HEK293 (cell line): ENCODE measurements around the gene LIX1L.

ENCODE experiments used
- GLIS1 ChIP-seq: fragments of 450-650 bp; formaldehyde crosslinking; IDR thresholded peaks from 2 replicates; pipeline ENCODE4 v1.5.1; 2016; ENCODE audit warnings: missing biosample characterization, missing genetic modification characterization
- GLIS2 ChIP-seq: fragments of 450-650 bp; formaldehyde crosslinking; IDR thresholded peaks from 2 replicates; pipeline ENCODE4 v1.5.1; 2016; ENCODE audit warnings: missing biosample characterization, missing genetic modification characterization
- HOXD13 ChIP-seq: sonication (generic); formaldehyde crosslinking; IDR thresholded peaks from 2 replicates; pipeline ENCODE4 v1.8.0; 2022; ENCODE audit warnings: missing genetic modification reagents, borderline replicate concordance
- IKZF3 ChIP-seq: fragments of 450-650 bp; IDR thresholded peaks from 2 replicates; pipeline ENCODE4 v1.5.0; 2018; ENCODE audit warnings: missing biosample characterization, mild to moderate bottlenecking, missing genetic modification characterization, moderate library complexity
- KLF9 ChIP-seq: fragments of 450-650 bp; formaldehyde crosslinking; IDR thresholded peaks from 2 replicates; pipeline ENCODE4 v1.5.1; 2016; ENCODE audit warnings: missing biosample characterization, missing genetic modification characterization, low read depth
- MEIS1 ChIP-seq: sonication (generic); formaldehyde crosslinking; IDR thresholded peaks from 2 replicates; pipeline ENCODE4 v1.8.1; 2022; ENCODE audit warnings: missing genetic modification reagents, mild to moderate bottlenecking, borderline replicate concordance
- MZF1 ChIP-seq: fragments of 450-650 bp; formaldehyde crosslinking; IDR thresholded peaks from 2 replicates; pipeline ENCODE4 v1.5.1; 2017; ENCODE audit warnings: missing biosample characterization, missing genetic modification characterization, borderline replicate concordance
- PRDM4 ChIP-seq: fragments of 450-650 bp; formaldehyde crosslinking; IDR thresholded peaks from 2 replicates; pipeline ENCODE4 v1.5.1; 2017; ENCODE audit warnings: missing biosample characterization, missing genetic modification characterization
- SALL2 ChIP-seq: fragments of 450-650 bp; formaldehyde crosslinking; IDR thresholded peaks from 2 replicates; pipeline ENCODE4 v1.5.0; 2017; ENCODE audit warnings: missing biosample characterization, mild to moderate bottlenecking, missing genetic modification characterization, borderline replicate concordance
- SP7 ChIP-seq: fragments of 450-650 bp; formaldehyde crosslinking; IDR thresholded peaks from 2 replicates; pipeline ENCODE4 v1.5.1; 2016; ENCODE audit warnings: missing biosample characterization, missing genetic modification characterization
- TSHZ1 ChIP-seq: fragments of 450-650 bp; formaldehyde crosslinking; IDR thresholded peaks from 2 replicates; pipeline ENCODE4 v1.5.1; 2016; ENCODE audit warnings: missing biosample characterization, missing genetic modification characterization, borderline replicate concordance
- ZNF121 ChIP-seq: fragments of 450-650 bp; formaldehyde crosslinking; IDR thresholded peaks from 2 replicates; pipeline ENCODE4 v1.5.1; 2016; ENCODE audit warnings: missing biosample characterization, missing genetic modification characterization
- ZNF184 ChIP-seq: fragments of 450-650 bp; IDR thresholded peaks from 2 replicates; pipeline ENCODE4 v1.5.1; 2018; ENCODE audit warnings: missing biosample characterization, mild to moderate bottlenecking, missing genetic modification characterization
- ZNF223 ChIP-seq: fragments of 450-650 bp; formaldehyde crosslinking; IDR thresholded peaks from 2 replicates; pipeline ENCODE4 v1.5.1; 2016; ENCODE audit warnings: missing biosample characterization, missing genetic modification characterization
- ZNF280C ChIP-seq: fragments of 450-650 bp; formaldehyde crosslinking; IDR thresholded peaks from 2 replicates; pipeline ENCODE4 v1.5.1; 2016; ENCODE audit warnings: missing biosample characterization, missing genetic modification characterization
- ZNF302 ChIP-seq: fragments of 450-650 bp; formaldehyde crosslinking; IDR thresholded peaks from 2 replicates; pipeline ENCODE4 v1.5.1; 2016; ENCODE audit warnings: missing biosample characterization, missing genetic modification characterization, low read depth
- ZNF391 ChIP-seq: fragments of 450-650 bp; formaldehyde crosslinking; IDR thresholded peaks from 2 replicates; pipeline ENCODE4 v1.5.1; 2016; ENCODE audit warnings: low read depth, missing biosample characterization, missing genetic modification characterization, borderline replicate concordance
- ZNF426 ChIP-seq: fragments of 450-650 bp; formaldehyde crosslinking; IDR thresholded peaks from 2 replicates; pipeline ENCODE4 v1.5.1; 2017; ENCODE audit warnings: missing biosample characterization, missing genetic modification characterization, mild to moderate bottlenecking, inconsistent platforms, moderate library complexity
- ZNF433 ChIP-seq: fragments of 450-650 bp; formaldehyde crosslinking; IDR thresholded peaks from 2 replicates; pipeline ENCODE4 v1.5.1; 2016; ENCODE audit warnings: missing biosample characterization, missing genetic modification characterization, low read depth
- ZNF449 ChIP-seq: fragments of 450-650 bp; formaldehyde crosslinking; IDR thresholded peaks from 2 replicates; pipeline ENCODE4 v1.5.1; 2017; ENCODE audit warnings: missing biosample characterization, mild to moderate bottlenecking, missing genetic modification characterization, moderate library complexity
- ZNF501 ChIP-seq: fragments of 450-650 bp; formaldehyde crosslinking; IDR thresholded peaks from 2 replicates; pipeline ENCODE4 v1.5.1; 2016; ENCODE audit warnings: missing biosample characterization, missing genetic modification characterization
- ZNF514 ChIP-seq: fragments of 450-650 bp; formaldehyde crosslinking; IDR thresholded peaks from 2 replicates; pipeline ENCODE4 v1.5.1; 2016; ENCODE audit warnings: missing biosample characterization, missing genetic modification characterization
- ZNF571 ChIP-seq: fragments of 450-650 bp; formaldehyde crosslinking; IDR thresholded peaks from 2 replicates; pipeline ENCODE4 v1.5.0; 2017; ENCODE audit warnings: missing biosample characterization, missing genetic modification characterization
- ZNF585B ChIP-seq: fragments of 450-650 bp; formaldehyde crosslinking; IDR thresholded peaks from 2 replicates; pipeline ENCODE4 v1.5.1; 2016; ENCODE audit warnings: missing biosample characterization, missing genetic modification characterization
- ZNF660 ChIP-seq: fragments of 450-650 bp; IDR thresholded peaks from 2 replicates; pipeline ENCODE4 v1.5.1; 2018; ENCODE audit warnings: missing biosample characterization, mild to moderate bottlenecking, missing genetic modification characterization
- ZNF664 ChIP-seq: fragments of 450-650 bp; formaldehyde crosslinking; IDR thresholded peaks from 2 replicates; pipeline ENCODE4 v1.5.1; 2016; ENCODE audit warnings: missing biosample characterization, missing genetic modification characterization
- ZNF785 ChIP-seq: fragments of 450-650 bp; formaldehyde crosslinking; IDR thresholded peaks from 2 replicates; pipeline ENCODE4 v1.5.1; 2016; ENCODE audit warnings: missing biosample characterization, missing genetic modification characterization
- ZNF843 ChIP-seq: fragments of 450-650 bp; formaldehyde crosslinking; IDR thresholded peaks from 2 replicates; pipeline ENCODE4 v1.5.1; 2016; ENCODE audit warnings: missing biosample characterization, missing genetic modification characterization
- ZSCAN5A ChIP-seq: fragments of 450-650 bp; formaldehyde crosslinking; IDR thresholded peaks from 2 replicates; pipeline ENCODE4 v1.5.1; 2016; ENCODE audit warnings: missing biosample characterization, missing genetic modification characterization

Gene LIX1L

GRCh38 chr1:145918144-145918991 lies 39.4 kb downstream of the LIX1L start, which contains the start of gene PEX11B (continued):
- no peak for TF ChIP-seq ZNF426 (tag by site-specific recombination)
- TF ChIP-seq TSHZ1 = no peak
- TF ChIP-seq ZNF302 (tag by site-specific recombination) = no peak
- TF ChIP-seq ZNF571 (tag by site-specific recombination) = no peak
- no peak for TF ChIP-seq MEIS1 (CRISPR knock-in tag)
- TF ChIP-seq MZF1 (tag by site-specific recombination) = no peak
- peak; percentile 82; the same call in 1 of the 2 replicates for TF ChIP-seq ZNF501 (tag by site-specific recombination)
- no peak for TF ChIP-seq GLIS1 (tag by site-specific recombination)
- no peak for TF ChIP-seq ZSCAN5A (tag by site-specific recombination)
- 0 out of 2 replicates have a peak, but pooled peaks have one; percentile 36 for TF ChIP-seq PRDM4 (tag by site-specific recombination)
- TF ChIP-seq ZNF843 (tag by site-specific recombination) = no peak
- no peak for TF ChIP-seq ZNF121
- peak; percentile 74; the same call in 1 of the 2 replicates for TF ChIP-seq ZNF660
- TF ChIP-seq SALL2 (tag by site-specific recombination) = no peak
- TF ChIP-seq SP7 (tag by site-specific recombination) = peak; percentile 61
- peak; percentile 55 for TF ChIP-seq GLIS2
- TF ChIP-seq ZNF223 = no peak
- no peak for TF ChIP-seq IKZF3
- no peak for TF ChIP-seq HOXD13
- TF ChIP-seq ZNF449 = peak; percentile 35; the same call in 1 of the 2 replicates
- TF ChIP-seq ZNF785 (tag by site-specific recombination) = no peak
- no peak for TF ChIP-seq ZNF585B
- no peak for TF ChIP-seq ZNF514 (tag by site-specific recombination)
- no peak for TF ChIP-seq ZNF184 (tag by site-specific recombination)
- no peak for TF ChIP-seq ZNF664 (tag by site-specific recombination)
- TF ChIP-seq ZNF391 (tag by site-specific recombination) = no peak
- peak; percentile 94 for TF ChIP-seq KLF9 (tag by site-specific recombination)
- no peak for TF ChIP-seq ZNF433 (tag by site-specific recombination)
- TF ChIP-seq ZNF280C = no peak
